ENCODE measurements around the gene ABCB11.

DNA sequence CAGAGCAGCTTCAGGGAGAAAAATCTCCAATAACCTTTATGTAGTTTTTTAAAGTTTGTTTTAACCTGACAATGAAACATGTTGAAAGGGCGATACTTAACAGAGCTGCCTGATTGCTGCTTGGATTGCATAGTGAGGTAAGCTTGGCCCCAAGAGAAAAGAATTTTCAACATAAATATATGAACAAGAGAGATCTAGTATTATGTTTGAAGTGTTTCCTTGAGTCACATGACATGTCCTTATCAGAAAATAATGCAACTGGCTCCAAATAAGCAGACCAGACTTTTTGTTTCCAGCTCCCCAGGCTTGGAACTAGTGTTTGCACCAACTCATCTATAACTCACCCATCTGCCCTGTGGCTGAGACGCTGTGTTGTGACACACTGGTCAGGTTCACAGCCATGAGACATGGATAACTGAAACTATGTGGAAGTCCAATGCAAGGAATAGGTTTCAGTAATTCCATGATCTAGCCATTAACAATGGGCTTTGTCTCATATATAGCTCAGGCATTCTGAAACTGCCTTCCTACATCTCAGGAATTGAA, 44.7 kb downstream of the ABCB11 start:
- no peak for TF ChIP-seq POLR2A (IDR thresholded peaks at IDR 0.05)
- TF ChIP-seq, protein P1, sequence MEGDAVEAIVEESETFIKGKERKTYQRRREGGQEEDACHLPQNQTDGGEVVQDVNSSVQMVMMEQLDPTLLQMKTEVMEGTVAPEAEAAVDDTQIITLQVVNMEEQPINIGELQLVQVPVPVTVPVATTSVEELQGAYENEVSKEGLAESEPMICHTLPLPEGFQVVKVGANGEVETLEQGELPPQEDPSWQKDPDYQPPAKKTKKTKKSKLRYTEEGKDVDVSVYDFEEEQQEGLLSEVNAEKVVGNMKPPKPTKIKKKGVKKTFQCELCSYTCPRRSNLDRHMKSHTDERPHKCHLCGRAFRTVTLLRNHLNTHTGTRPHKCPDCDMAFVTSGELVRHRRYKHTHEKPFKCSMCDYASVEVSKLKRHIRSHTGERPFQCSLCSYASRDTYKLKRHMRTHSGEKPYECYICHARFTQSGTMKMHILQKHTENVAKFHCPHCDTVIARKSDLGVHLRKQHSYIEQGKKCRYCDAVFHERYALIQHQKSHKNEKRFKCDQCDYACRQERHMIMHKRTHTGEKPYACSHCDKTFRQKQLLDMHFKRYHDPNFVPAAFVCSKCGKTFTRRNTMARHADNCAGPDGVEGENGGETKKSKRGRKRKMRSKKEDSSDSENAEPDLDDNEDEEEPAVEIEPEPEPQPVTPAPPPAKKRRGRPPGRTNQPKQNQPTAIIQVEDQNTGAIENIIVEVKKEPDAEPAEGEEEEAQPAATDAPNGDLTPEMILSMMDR (IDR thresholded peaks at IDR 0.05): no peak
